K562 (cell line): ENCODE results near the gene GRIA3. TPM values are rescaled to one million over a fixed set of nuclear protein-coding genes. Genes with fewer than 3 reads are reported as not detected.

Source experiments
- ATAC-seq: fragments of 200-7000 bp; cut with Tn5 transposase; 3 replicates; pipeline ENCODE4 v1.9.1; 2020; ENCODE audit warnings: moderate library complexity
- BruUV-seq: library from RNA; stranded (reverse); fragments of 400-500 nt; replicated peaks from 2 replicates; lab custom pipeline; 2021; lab: Mats Ljungman, UMichigan
- CTCF ChIA-PET: fragments of 300-600 bp; formaldehyde crosslinking; extraction: SDS; loops from one replicate; lab custom pipeline; 2021; ENCODE audit warnings: low intra/inter-chr PET ratio; lab: Yijun Ruan, JAX
- POLR2A ChIA-PET: fragments of 300-600, 350-650 bp; sonication (Branson Sonifier 250); formaldehyde crosslinking; extraction: SDS; loops from one replicate; lab custom pipeline; 2021; ENCODE audit warnings: antibody characterized with exemption, inconsistent platforms; lab: Yijun Ruan, JAX
- DNase-seq, 4 experiments: peaks; one replicate each; pipeline versions ENCODE4 v3.0.0 to v3.0.0-alpha.2; 2011 to 2018; ENCODE audit warnings: low spot score in 3 of 4, mixed read lengths in 3 of 4; ENCODE audit errors: extremely low read depth in 1 of 4
- FAIRE-seq: peaks from 2 replicates; lab custom pipeline; 2011; peaks lifted over from hg19 to GRCh38; lab: Jason Lieb, UNC
- H2AFZ ChIP-seq: 2 replicates; pipeline ENCODE4 v1.6.0; 2011; ENCODE audit warnings: low read depth, low read length, control low read depth, inconsistent platforms
- H3K27ac ChIP-seq: fragments of 200-600 bp; 3 replicates; pipeline ENCODE4 v1.8.0; 2011; ENCODE audit warnings: low read depth, mild to moderate bottlenecking, control low read depth, inconsistent platforms, low read length, moderate library complexity, mixed read lengths; ENCODE audit errors: extremely low read depth
- H3K27me3 ChIP-seq, 2 experiments: fragments of 300-600 bp in 1 of 2; 2 replicates in 1 of 2; 3 replicates in 1 of 2; pipeline versions ENCODE4 v1.6.0 to v1.8.0; 2011; ENCODE audit warnings: inconsistent platforms in 2 of 2, low read length in 2 of 2, mild to moderate bottlenecking in 1 of 2, mixed read lengths in 1 of 2, moderate library complexity in 1 of 2; ENCODE audit not compliant: control insufficient read depth in 2 of 2, insufficient read depth in 2 of 2
- H3K36me3 ChIP-seq: fragments of 300-600 bp; 3 replicates; pipeline ENCODE4 v1.8.0; 2011; ENCODE audit warnings: mild to moderate bottlenecking, low read length, inconsistent platforms; ENCODE audit not compliant: control insufficient read depth, insufficient read depth
- H3K4me1 ChIP-seq, 2 experiments: fragments of 200-600 bp in 1 of 2; replicated peaks in 1 of 2; 2 replicates in 1 of 2; 3 replicates in 1 of 2; pipeline versions ENCODE4 v1.5.1 to v1.8.0; 2011; ENCODE audit warnings: inconsistent platforms in 2 of 2, low read length in 2 of 2, mild to moderate bottlenecking in 1 of 2, mixed read lengths in 1 of 2, moderate library complexity in 1 of 2; ENCODE audit not compliant: control insufficient read depth in 2 of 2, insufficient read depth in 2 of 2
- H3K4me2 ChIP-seq: 2 replicates; pipeline ENCODE4 v1.6.1; 2011; ENCODE audit warnings: low read length, control low read depth, inconsistent platforms, mixed read lengths; ENCODE audit not compliant: insufficient read depth
- H3K4me3 ChIP-seq: fragments of 200-600 bp; sonication (generic), shearing (Covaris generic); 2 replicates; pipeline ENCODE4 v1.5.1; 2016; ENCODE audit warnings: control low read depth, inconsistent platforms
- H3K79me2 ChIP-seq: fragments of 200-600 bp; 3 replicates; pipeline ENCODE4 v1.8.0; 2011; ENCODE audit warnings: low read length, inconsistent platforms; ENCODE audit not compliant: control insufficient read depth, insufficient read depth
- H3K9ac ChIP-seq, 2 experiments: 2 replicates each; pipeline versions ENCODE4 v1.6.0 to v1.6.1; 2011; ENCODE audit warnings: low read depth in 2 of 2, low read length in 2 of 2, control low read depth in 1 of 2, inconsistent platforms in 1 of 2, mild to moderate bottlenecking in 1 of 2, mixed read lengths in 1 of 2; ENCODE audit not compliant: insufficient read depth in 1 of 2
- H3K9me1 ChIP-seq: one replicate; pipeline ENCODE4 v1.6.0; 2011; ENCODE audit warnings: inconsistent platforms, mild to moderate bottlenecking, low read length, moderate library complexity; ENCODE audit not compliant: control insufficient read depth, insufficient read depth
- H3K9me3 ChIP-seq: replicated peaks from 2 replicates; pipeline ENCODE4 v1.5.1; 2011; ENCODE audit warnings: low read depth, low read length, inconsistent platforms; ENCODE audit not compliant: control insufficient read depth, insufficient read depth
- H4K20me1 ChIP-seq: replicated peaks from 2 replicates; pipeline ENCODE4 v1.6.1; 2011; ENCODE audit warnings: low read length, inconsistent platforms, mixed read lengths; ENCODE audit not compliant: control insufficient read depth, insufficient read depth
- CREM ChIP-seq: IDR thresholded peaks from 2 replicates; pipeline ENCODE4 v1.6.1; 2014; ENCODE audit warnings: antibody characterized with exemption, low read depth
- HDAC1 ChIP-seq, 2 experiments: fragments of 450-650 bp; IDR thresholded peaks; 2 replicates each; pipeline ENCODE4 v1.6.1; 2016 to 2017; ENCODE audit warnings: inconsistent platforms in 1 of 2, mild to moderate bottlenecking in 1 of 2, moderate library complexity in 1 of 2
- JUNB ChIP-seq: fragments of 450-650 bp; formaldehyde crosslinking; conservative IDR thresholded peaks from 2 replicates; pipeline ENCODE4 v1.4.0; 2020; ENCODE audit warnings: mild to moderate bottlenecking
- ZNF134 ChIP-seq: fragments of 250-450 bp; sonication (Bioruptor Pico); conservative IDR thresholded peaks from 2 replicates; pipeline ENCODE4 v1.4.0; 2020
- WGBS: fragments of 100-300 bp; shearing (Covaris generic); methylation state at CpG from one replicate; pipeline ENCODE4 v1.1.6; 2016; ENCODE audit warnings: low coverage, mixed read lengths; ENCODE audit not compliant: insufficient coverage; ENCODE audit errors: missing lambda C conversion rate; 5-methylcytosine and 5-hydroxymethylcytosine counted together
- in situ Hi-C: fragments of 300-500 bp; cut with MboI; formaldehyde crosslinking; loops from 4 replicates; pipeline ENCODE4 v1.15.0; 2018; ENCODE audit warnings: inconsistent platforms, mixed read lengths
- intact Hi-C: fragments of 100-400 bp; cut with micrococcal nuclease; formaldehyde crosslinking; loops from 2 replicates; pipeline ENCODE4 v1.14.2; 2022
- polyA plus RNA-seq, 8 experiments: library from polyadenylated mRNA; depleted of rRNA in 4 of 8; stranded (reverse) in 5 of 8; unstranded in 3 of 8; fragments of >200 nt; fragmentation: Nextera tagmentation in 2 of 8; fragmentation: Illumina TruSeq in 1 of 8; extraction: Ambion mirVana in 2 of 8; extraction: Trizol in 1 of 8; gene quantifications; 2 replicates each; pipeline versions ENCODE4 v1.2.1 to v1.2.3, GENCODE V29; 2011 to 2014; ENCODE audit warnings: inconsistent platforms in 1 of 8, missing spikeins in 1 of 8
- total RNA-seq, 7 experiments: library from RNA; depleted of rRNA in 6 of 7; stranded (reverse); fragments of >200 nt in 6 of 7; fragmentation: Illumina TruSeq in 2 of 7; extraction: Trizol in 2 of 7; gene quantifications; 2 replicates each; pipeline versions ENCODE4 v1.2.1 to v1.2.3, GENCODE V29; 2011 to 2021; ENCODE audit warnings: low replicate concordance in 1 of 7
- TF ChIP-seq, protein P1 (sequence below): sonication (generic); formaldehyde crosslinking; IDR thresholded peaks from 2 replicates; pipeline ENCODE4 v1.8.1; 2023; ENCODE audit warnings: missing genetic modification reagents, mild to moderate bottlenecking, borderline replicate concordance

Gene GRIA3
- total and polyA plus RNA-seq, 9 of the 15 experiments (the other 6 are each of a cell fraction or from before 2014, with no cell fraction given), result 0.10 TPM; not detected in 8

DNA sequence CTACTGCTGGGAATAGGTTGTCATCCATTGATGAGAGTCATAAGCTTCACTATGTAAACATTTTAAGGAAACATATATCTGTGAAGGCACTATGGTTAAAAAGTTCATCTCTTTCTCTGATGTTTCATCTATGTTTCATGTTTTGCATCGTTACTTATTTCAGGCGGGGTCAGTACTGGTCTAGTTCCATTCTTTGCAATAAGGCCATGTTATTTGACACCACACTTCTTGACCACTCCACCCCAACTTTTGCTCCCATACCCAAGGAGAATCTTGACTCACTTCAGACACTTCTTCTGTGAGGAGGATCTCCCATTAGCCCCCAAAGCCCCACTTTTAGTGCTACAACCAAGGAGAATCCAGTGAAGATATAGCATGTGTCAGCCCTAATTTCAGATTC lies 119.4 kb downstream of the GRIA3 start:
- H3K9me3 ChIP-seq, result no peaks in the 10 kb centered on the region
- FAIRE-seq (no peak), DNase-seq (no peak), ATAC-seq (no peak)
- ChIA-PET CTCF (no interaction called here), POLR2A (no interaction called here)
- TF ChIP-seq CREM, result no peak
- TF ChIP-seq, protein P1, sequence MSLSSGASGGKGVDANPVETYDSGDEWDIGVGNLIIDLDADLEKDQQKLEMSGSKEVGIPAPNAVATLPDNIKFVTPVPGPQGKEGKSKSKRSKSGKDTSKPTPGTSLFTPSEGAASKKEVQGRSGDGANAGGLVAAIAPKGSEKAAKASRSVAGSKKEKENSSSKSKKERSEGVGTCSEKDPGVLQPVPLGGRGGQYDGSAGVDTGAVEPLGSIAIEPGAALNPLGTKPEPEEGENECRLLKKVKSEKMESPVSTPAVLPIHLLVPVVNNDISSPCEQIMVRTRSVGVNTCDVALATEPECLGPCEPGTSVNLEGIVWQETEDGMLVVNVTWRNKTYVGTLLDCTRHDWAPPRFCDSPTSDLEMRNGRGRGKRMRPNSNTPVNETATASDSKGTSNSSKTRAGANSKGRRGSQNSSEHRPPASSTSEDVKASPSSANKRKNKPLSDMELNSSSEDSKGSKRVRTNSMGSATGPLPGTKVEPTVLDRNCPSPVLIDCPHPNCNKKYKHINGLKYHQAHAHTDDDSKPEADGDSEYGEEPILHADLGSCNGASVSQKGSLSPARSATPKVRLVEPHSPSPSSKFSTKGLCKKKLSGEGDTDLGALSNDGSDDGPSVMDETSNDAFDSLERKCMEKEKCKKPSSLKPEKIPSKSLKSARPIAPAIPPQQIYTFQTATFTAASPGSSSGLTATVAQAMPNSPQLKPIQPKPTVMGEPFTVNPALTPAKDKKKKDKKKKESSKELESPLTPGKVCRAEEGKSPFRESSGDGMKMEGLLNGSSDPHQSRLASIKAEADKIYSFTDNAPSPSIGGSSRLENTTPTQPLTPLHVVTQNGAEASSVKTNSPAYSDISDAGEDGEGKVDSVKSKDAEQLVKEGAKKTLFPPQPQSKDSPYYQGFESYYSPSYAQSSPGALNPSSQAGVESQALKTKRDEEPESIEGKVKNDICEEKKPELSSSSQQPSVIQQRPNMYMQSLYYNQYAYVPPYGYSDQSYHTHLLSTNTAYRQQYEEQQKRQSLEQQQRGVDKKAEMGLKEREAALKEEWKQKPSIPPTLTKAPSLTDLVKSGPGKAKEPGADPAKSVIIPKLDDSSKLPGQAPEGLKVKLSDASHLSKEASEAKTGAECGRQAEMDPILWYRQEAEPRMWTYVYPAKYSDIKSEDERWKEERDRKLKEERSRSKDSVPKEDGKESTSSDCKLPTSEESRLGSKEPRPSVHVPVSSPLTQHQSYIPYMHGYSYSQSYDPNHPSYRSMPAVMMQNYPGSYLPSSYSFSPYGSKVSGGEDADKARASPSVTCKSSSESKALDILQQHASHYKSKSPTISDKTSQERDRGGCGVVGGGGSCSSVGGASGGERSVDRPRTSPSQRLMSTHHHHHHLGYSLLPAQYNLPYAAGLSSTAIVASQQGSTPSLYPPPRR, result no peak
- no peak for TF ChIP-seq HDAC1 (IDR thresholded peaks at IDR 0.05)
- TF ChIP-seq JUNB (CRISPR knock-in tag), result no peak
- TF ChIP-seq ZNF134 (CRISPR knock-in tag), result no peak
- no peak overlapping the region for H3K4me3 ChIP-seq
- H3K9ac ChIP-seq, result no peak overlapping the region
- no peaks in the 10 kb centered on the region for H3K27me3 ChIP-seq
- in situ Hi-C loops, result no loop called here
- no peak overlapping the region for H2AFZ ChIP-seq
- H3K79me2 ChIP-seq, result no peaks in the 10 kb centered on the region
- H3K27ac ChIP-seq, result no peak overlapping the region
- H3K4me1 ChIP-seq, result no peaks in the 10 kb centered on the region
- no peaks in the 10 kb centered on the region for H3K36me3 ChIP-seq
- H3K4me2 ChIP-seq, result no peak overlapping the region
- intact Hi-C loops, result no loop called here
- WGBS, result 6% methylated on average over 2 of the region's 2 CpGs
- H4K20me1 ChIP-seq, result no peaks in the 10 kb centered on the region
- H3K9me1 ChIP-seq, result no peaks in the 10 kb centered on the region
- BruUV-seq, result no TSS peak
